ENCODE measurements around the gene ECE1.

The ECE1 gene

GRCh38 chr1:21266119-21266774 lies 24.0 kb downstream of the ECE1 start:
- DNase-seq: no peak

- no peak for DNase-seq
Observed at GRCh38 chr1:21265644-21266043, 24.6 kb downstream of the ECE1 start.

DNA sequence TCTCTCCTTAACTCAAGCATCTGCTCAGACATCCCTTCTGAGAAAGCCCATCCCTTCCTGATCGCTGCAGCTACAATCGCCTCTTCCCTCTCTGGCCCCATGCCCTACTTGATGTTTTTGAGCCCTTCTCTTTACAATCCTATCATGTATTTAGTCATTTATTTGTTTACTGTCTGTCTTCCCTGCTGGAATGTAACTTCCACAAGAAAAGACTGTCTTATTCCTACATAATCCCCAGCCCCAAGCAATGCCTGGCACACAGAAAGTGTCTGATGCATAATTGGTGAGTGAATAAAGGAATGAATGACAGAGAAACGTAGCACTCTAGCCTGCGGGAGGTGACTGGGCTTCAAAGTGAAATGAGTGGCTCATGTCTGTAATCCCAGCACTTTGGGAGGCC lies 25.4 kb downstream of the ECE1 start:
- DNase-seq: no peak

GRCh38 chr1:21263653-21264225 lies 26.5 kb downstream of the ECE1 start:
- DNase-seq: no peak

DNA sequence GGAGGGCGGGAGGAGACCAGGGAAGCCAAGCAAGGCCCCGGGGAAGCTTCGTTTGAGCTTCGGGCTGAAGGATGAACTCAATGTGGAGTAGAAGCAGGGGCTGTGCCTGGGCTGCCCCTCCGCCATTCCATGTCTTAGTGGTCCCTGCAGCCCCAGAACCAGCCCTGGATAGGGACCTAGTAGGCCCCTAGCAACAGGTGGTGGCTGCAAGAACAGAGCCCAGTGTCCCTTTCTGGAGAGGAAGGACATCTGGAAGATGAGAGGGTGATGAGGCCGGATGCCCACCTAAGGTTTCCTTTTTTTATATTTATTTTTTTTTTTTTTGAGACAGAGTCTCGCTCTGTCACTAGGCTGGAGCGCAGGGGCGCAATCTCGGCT lies 27.2 kb downstream of the ECE1 start:
- DNase-seq: peak; percentile 7

- DNase-seq: no peak
Observed at GRCh38 chr1:21262293-21263051, 27.8 kb downstream of the ECE1 start.

DNA sequence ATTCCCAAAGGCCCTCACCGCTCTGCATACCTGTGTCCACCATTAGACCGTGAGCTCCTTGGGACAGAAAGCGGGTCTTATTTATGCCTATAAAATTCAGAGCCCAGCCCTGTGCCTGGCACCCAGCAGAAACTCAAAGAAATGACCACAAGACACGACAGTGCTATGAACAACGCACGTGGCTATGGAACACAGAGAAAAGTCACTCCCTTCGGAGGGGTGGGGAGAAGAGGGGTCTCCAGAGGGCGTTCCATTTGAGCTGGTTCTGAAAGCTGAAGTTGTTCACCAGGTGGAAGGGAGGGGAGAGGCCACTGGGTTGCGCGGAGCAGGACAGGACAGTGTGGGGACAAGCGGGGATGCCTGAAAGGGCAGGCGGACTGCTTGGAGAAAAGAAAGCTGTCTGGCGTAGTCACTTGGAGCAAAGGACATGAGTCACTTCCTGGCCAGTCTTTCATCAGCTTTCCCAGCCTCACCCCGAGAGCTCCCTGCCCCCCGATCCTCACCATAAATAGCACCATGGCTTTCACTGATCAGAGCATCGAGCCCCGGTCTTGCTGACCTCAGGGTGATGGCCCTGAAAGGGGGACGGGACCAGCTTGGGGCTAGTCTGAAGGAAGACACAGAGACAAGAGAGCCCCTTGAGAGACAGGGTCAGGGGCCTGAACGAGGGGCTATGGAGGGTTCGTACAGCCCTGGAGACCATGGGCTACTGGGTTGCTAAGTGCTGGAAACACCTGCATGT lies 28.5 kb downstream of the ECE1 start:
- no peak for DNase-seq

- no peak for DNase-seq
Observed at GRCh38 chr1:21260405-21261125, 29.7 kb downstream of the ECE1 start.

DNA sequence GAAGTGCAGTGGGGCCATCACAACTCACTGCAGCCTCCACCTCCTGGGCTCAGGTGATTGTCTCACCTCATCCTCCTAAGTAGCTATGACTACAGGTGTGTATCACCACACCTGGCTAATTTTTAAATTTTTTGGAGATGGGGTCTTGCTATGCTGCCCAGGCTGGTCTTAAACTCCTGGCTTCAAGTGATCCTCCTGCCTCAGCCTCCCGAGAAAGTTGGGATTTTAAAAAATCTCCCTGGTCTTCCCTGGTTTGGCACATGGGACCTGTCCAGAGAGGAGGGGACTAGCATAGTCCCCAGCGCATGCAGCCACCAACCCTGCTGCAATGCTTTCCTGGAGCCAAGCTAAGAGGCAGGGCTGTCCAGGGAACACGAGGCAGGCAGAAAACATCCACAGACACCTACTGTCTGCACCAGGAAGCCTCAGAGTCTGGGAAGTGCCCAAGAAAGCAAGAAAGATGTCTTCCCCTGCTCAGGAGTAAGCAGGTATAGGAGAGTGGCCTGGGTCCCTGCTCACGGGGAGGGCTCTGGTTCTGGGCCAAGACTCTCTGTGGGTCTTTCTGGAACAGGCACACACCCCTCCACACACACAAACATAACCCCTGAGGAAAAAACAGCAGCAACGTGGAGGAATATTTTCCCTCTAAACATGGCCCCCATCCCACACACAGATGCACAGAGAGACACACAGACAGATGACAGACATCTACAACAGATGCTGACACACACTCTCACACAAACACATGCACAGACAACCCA lies 30.8 kb downstream of the ECE1 start:
- no peak for DNase-seq

GRCh38 chr1:21258331-21259134 lies 31.7 kb downstream of the ECE1 start:
- no peak for DNase-seq

GRCh38 chr1:21257431-21258135 lies 32.7 kb downstream of the ECE1 start:
- DNase-seq: no peak

GRCh38 chr1:21256776-21257175 lies 33.5 kb downstream of the ECE1 start:
- no peak for DNase-seq

DNA sequence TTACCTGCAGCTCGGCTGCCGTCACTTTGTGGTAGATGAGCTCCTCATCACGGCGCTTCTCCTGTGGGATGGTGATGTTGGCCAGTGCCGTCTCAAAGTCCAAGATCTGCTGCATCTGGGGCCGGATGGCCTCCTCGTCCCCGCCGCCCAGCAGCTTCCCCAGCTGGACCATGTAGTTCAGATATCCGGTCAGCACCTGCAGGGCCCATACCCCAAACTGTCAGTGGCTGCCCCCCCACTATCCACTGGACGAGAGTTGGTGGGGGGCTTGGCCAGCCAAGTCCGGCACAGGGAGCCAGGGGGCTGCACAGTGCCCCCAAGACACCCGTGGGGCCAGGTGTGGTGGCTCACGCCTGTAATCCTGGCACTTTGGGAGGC lies 34.3 kb downstream of the ECE1 start:
- DNase-seq: no peak

DNA sequence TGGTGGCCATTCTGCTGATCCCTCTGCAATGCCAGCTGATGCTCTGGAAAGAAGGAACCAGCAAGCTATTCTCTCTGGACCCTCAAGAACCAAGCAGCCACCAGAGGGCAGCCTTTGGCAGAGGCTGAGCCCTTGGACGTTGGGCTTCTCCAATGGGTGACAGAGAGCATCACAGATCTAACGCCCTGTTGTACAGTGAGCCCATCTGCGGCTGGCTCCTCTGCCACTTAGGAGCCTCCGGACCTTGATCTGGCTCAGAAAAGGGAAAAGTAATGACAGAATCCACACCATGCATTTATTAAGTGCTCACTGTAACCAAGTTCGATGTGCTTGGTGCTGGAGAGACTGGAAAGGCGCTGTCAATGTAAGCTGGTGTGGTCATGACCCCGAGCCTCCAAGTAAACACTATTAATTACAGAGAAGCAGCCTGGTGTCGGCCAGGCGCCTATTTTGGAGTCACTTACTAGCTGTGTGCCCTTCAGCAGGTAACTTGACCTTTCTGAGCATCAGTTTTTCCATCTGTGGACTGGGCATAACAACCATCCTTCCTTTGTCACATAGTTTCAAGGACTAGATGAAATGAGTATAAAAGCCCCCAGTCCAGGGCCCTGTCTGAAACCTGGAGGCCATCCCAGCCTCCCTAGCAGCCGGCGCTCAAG lies 34.9 kb downstream of the ECE1 start:
- peak; percentile 63 for DNase-seq

GRCh38 chr1:21254335-21254951 lies 35.8 kb downstream of the ECE1 start:
- DNase-seq: no peak

DNA sequence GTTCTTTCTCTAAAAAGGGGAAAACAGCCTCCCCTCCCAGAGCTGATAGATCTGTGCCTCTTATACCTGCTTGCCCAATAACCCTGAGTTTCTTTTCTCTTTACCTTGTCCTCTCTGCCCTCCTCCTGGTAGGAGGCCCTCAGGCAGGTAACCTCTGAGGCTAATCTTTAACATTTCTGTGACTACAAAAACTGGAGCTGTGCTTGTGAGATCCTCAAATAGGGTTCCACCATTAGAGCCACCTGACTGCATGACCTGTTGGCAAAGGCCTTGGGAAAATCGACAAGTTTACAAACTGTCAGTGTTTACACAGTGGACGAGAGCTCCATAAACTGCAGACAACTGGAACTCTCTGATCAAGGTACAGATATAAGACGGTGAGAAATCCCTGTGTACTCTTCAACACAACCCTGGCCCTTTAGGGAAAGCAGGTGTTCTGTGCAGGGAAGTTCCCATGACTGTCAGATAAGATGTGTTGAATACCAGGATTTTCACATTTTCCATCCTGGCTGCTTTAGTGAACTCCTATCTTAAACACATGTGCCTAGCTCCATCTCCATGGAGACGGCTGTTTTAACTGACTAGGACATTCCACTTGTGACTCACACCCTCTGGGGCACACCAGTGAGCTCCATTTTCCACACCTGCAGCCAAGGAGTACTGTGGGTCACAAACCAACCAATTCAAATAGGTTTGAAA lies 38.3 kb downstream of the ECE1 start:
- DNase-seq: no peak

DNA sequence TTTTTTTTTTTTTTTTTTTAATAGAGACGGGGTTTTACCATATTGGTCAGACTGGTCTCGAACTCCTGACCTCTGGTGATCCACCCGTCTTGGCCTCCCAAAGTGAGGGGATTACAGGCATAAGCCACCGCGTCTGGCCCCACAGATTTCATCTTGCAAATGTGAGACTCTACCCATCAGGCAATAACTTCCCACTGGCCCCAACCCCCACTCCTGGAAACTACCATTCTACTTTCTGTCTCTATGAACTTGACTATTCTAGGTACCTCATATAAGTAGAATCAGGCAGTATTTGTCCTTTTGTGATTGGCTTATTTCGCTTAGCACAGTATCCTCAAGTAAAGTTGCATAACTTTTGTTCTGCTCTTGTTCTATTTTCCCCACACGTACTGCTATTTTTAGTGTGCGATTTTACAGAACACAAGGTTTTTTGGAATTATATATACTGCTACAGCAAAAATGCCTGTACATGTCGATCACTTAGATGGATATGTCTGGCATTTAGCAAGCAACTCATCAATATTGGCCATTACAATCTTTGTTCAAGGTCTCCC lies 40.2 kb downstream of the ECE1 start:
- DNase-seq: no peak

- no peak for DNase-seq
Observed at GRCh38 chr1:21247892-21248715, 42.2 kb downstream of the ECE1 start.

Data from NCI-H1436 (cell line).